ENCODE measurements around the gene TH. TPM values are rescaled to one million over a fixed set of nuclear protein-coding genes. Genes with fewer than 3 reads are reported as not detected.

The TH gene
- total and polyA plus RNA-seq, 2 of the 8 experiments (the other 6 are each of a cell fraction or from before 2014, with no cell fraction given), result 0.09 TPM; not detected in 1

GRCh38 chr11:2155511-2155910, 16.1 kb downstream of the TH start:
- H3K4me1 ChIP-seq (replicated peaks in 1 of 4; ENCODE audit: control insufficient read depth in 3 of 4, insufficient read depth in 4 of 4, low read length in 3 of 4), result peaks cover 0 to 2% (median under 1%) of the 10 kb centered on the region in 4 experiments; a peak in 2 of 7 replicates
- no peak overlapping the region for H3K23ac ChIP-seq (ENCODE audit: insufficient read length)
- no peaks in the 10 kb centered on the region for H3K23me2 ChIP-seq (ENCODE audit: low read depth, low read length)
- peak overlapping the region; percentile 71; the same call in 1 of the 2 replicates for H2BK5ac ChIP-seq (ENCODE audit: low read depth, low read length)
- no peak overlapping the region for H2BK120ac ChIP-seq (replicated peaks; ENCODE audit: low read depth, low read length)
- DNase-seq (ENCODE audit: low read depth in 1 of 2, low spot score in 2 of 2), result no peak
- 85% methylated on average over 18 of the region's 29 CpGs; no CpG with 5 or more reads in 1 of the 2 experiments for WGBS, 2 experiments (ENCODE audit: extremely low coverage in 1 of 2, insufficient coverage in 1 of 2, insufficient read length in 1 of 2, insufficient replicate concordance in 2 of 2, low coverage in 1 of 2, low lambda C conversion rate in 2 of 2, missing lambda C conversion rate in 1 of 2)
- no peaks in the 10 kb centered on the region for H3K36me3 ChIP-seq (ENCODE audit: control insufficient read depth in 2 of 4, insufficient read depth in 4 of 4, low read length in 3 of 4)
- H4K8ac ChIP-seq (ENCODE audit: extremely low read depth, insufficient read depth, low read length), result no peak overlapping the region; the same call in 1 of the 2 replicates
- no peak overlapping the region for H3K4ac ChIP-seq (replicated peaks; ENCODE audit: insufficient read length, low read depth, low read length)
- no peak overlapping the region for H3K9ac ChIP-seq (replicated peaks in 1 of 4; ENCODE audit: extremely low read depth in 1 of 4, low read depth in 3 of 4, low read length in 3 of 4)
- no peak for FAIRE-seq
- H3K9me3 ChIP-seq (ENCODE audit: insufficient read depth in 2 of 2, low read depth in 1 of 2, low read length in 1 of 2), result no peaks in the 10 kb centered on the region
- ChIA-PET CTCF (ENCODE audit: partially characterized antibody) (interaction anchor here (0.6 to 20.6 kb wide), 45 partner anchors 2 to 721 kb away, joined by 3 to 551 read pairs (median 6); partner anchors contain the start of genes IGF2, INS, KRTAP5-1 and LSP1), POLR2A (ENCODE audit: partially characterized antibody) (no interaction called here)
- H4K20me1 ChIP-seq (replicated peaks in 1 of 2; ENCODE audit: control insufficient read depth in 1 of 2, insufficient read depth in 2 of 2, low read length in 2 of 2), result peaks cover 0 to 3% of the 10 kb centered on the region in 2 experiments
- no peak overlapping the region for H3K18ac ChIP-seq (ENCODE audit: extremely low read depth, low read length)
- H3K56ac ChIP-seq (replicated peaks; ENCODE audit: insufficient read length, low read depth, low read length), result no peak overlapping the region
- H2BK20ac ChIP-seq (ENCODE audit: low read length), result no peak overlapping the region
- no peaks in the 10 kb centered on the region for H3K79me2 ChIP-seq (ENCODE audit: control insufficient read depth in 1 of 2, insufficient read depth in 2 of 2, low read length in 2 of 2)
- H3K27ac ChIP-seq (ENCODE audit: low read depth, low read length), result no peak overlapping the region
- no peak overlapping the region for H4K5ac ChIP-seq (ENCODE audit: insufficient read length, low read depth, low read length)
- H3K4me3 ChIP-seq (ENCODE audit: extremely low read depth in 1 of 4, insufficient read depth in 2 of 4, low read depth in 3 of 4, low read length in 4 of 4), result no peak overlapping the region
- no peak overlapping the region for H2BK12ac ChIP-seq (ENCODE audit: low read depth, low read length)
- H3K79me1 ChIP-seq (ENCODE audit: low read depth, low read length), result no peaks in the 10 kb centered on the region
- H2BK15ac ChIP-seq (ENCODE audit: low read length), result no peak overlapping the region
- H2AFZ ChIP-seq (ENCODE audit: low read length), result no peak overlapping the region
- no peak overlapping the region for H3K4me2 ChIP-seq (ENCODE audit: insufficient read depth in 1 of 2, low read depth in 2 of 2, low read length in 2 of 2)
- no peak overlapping the region for H3K14ac ChIP-seq (ENCODE audit: insufficient read length)
- peaks cover 0 to 3% (median under 1%) of the 10 kb centered on the region in 4 experiments; a peak in 3 of 7 replicates for H3K27me3 ChIP-seq (replicated peaks in 1 of 4; ENCODE audit: control insufficient read depth in 3 of 4, extremely low read depth in 1 of 4, insufficient read depth in 3 of 4, low read length in 3 of 4)
- H2AK5ac ChIP-seq (ENCODE audit: low read depth, low read length), result no peak overlapping the region
- no peak overlapping the region for H4K91ac ChIP-seq (replicated peaks; ENCODE audit: insufficient read length, low read length)
- TF ChIP-seq GTF2F1 (IDR thresholded peaks at IDR 0.05; ENCODE audit: borderline replicate concordance, low read depth, low read length), result no peak
- no peak for TF ChIP-seq TAF7 (optimal IDR thresholded peaks at IDR 0.05; ENCODE audit: borderline replicate concordance, low read depth, low read length)
